IMR-90 (cell line): ENCODE results near the gene VCL. TPM values are rescaled to one million over a fixed set of nuclear protein-coding genes. Genes with fewer than 3 reads are reported as not detected.

Experiments
- ATAC-seq: fragments of 200-7000 bp; cut with Tn5 transposase; 2 replicates; pipeline ENCODE4 v1.9.1; 2020; ENCODE audit warnings: low read depth, mild to moderate bottlenecking, moderate library complexity
- BruUV-seq: library from RNA; stranded (reverse); fragments of 400-500 nt; replicated peaks from 2 replicates; lab custom pipeline; 2021; lab: Mats Ljungman, UMichigan
- CTCF ChIA-PET: fragments of 300-600 bp; formaldehyde crosslinking; extraction: SDS; loops from one replicate; lab custom pipeline; 2021; ENCODE audit warnings: antibody characterized with exemption; lab: Yijun Ruan, JAX
- POLR2A ChIA-PET: fragments of 300-600 bp; sonication (Branson Sonifier 250); formaldehyde crosslinking; loops from one replicate; lab custom pipeline; 2022; ENCODE audit warnings: antibody characterized with exemption; ENCODE audit not compliant: unreplicated experiment; lab: Charles Lee
- DNase-seq: peaks from one replicate; pipeline ENCODE4 v3.0.0; 2013
- H2AFZ ChIP-seq: replicated peaks from 2 replicates; pipeline ENCODE3; 2013; ENCODE audit warnings: low read length, mild to moderate bottlenecking; ENCODE audit not compliant: poor library complexity
- H2AK5ac ChIP-seq: 2 replicates; pipeline ENCODE4 v1.6.1; 2013; ENCODE audit warnings: low read depth, low read length, inconsistent platforms
- H2AK9ac ChIP-seq: replicated peaks from 2 replicates; pipeline ENCODE3; 2013; ENCODE audit warnings: mild to moderate bottlenecking, low read depth, low read length, moderate library complexity; ENCODE audit not compliant: poor library complexity
- H2BK120ac ChIP-seq: 2 replicates; pipeline ENCODE4 v1.6.1; 2013; ENCODE audit warnings: low read depth, low read length, inconsistent platforms
- H2BK15ac ChIP-seq: 3 replicates; pipeline ENCODE4 v1.6.1; 2013; ENCODE audit warnings: low read depth, low read length, inconsistent platforms
- H2BK20ac ChIP-seq: 2 replicates; pipeline ENCODE4 v1.6.1; 2013; ENCODE audit warnings: low read depth, mild to moderate bottlenecking, inconsistent platforms, low read length, moderate library complexity
- H2BK5ac ChIP-seq: 2 replicates; pipeline ENCODE4 v1.6.1; 2013; ENCODE audit warnings: mild to moderate bottlenecking, low read depth, low read length, inconsistent platforms; ENCODE audit not compliant: poor library complexity, severe bottlenecking
- H3K14ac ChIP-seq: replicated peaks from 2 replicates; pipeline ENCODE4 v1.6.1; 2013; ENCODE audit warnings: low read depth, low read length, inconsistent platforms
- H3K18ac ChIP-seq: 2 replicates; pipeline ENCODE4 v1.6.1; 2013; ENCODE audit warnings: low read depth, low read length, control low read depth
- H3K23ac ChIP-seq: 2 replicates; pipeline ENCODE4 v1.6.1; 2013; ENCODE audit warnings: low read depth, low read length, inconsistent platforms
- H3K27ac ChIP-seq: 2 replicates; pipeline ENCODE4 v1.5.1; 2013; ENCODE audit warnings: mild to moderate bottlenecking, control low read depth, low read length; ENCODE audit not compliant: insufficient read depth
- H3K27me3 ChIP-seq: 2 replicates; pipeline ENCODE4 v1.6.1; 2013; ENCODE audit warnings: low read length; ENCODE audit not compliant: control insufficient read depth, insufficient read depth
- H3K36me3 ChIP-seq: 2 replicates; pipeline ENCODE4 v1.6.1; 2013; ENCODE audit warnings: low read length, mixed read lengths; ENCODE audit not compliant: control insufficient read depth, insufficient read depth
- H3K4ac ChIP-seq: 2 replicates; pipeline ENCODE4 v1.6.1; 2013; ENCODE audit warnings: low read depth, low read length, inconsistent platforms
- H3K4me1 ChIP-seq: 2 replicates; pipeline ENCODE4 v1.6.1; 2013; ENCODE audit warnings: low read length, mixed read lengths; ENCODE audit not compliant: control insufficient read depth, insufficient read depth
- H3K4me2 ChIP-seq: 2 replicates; pipeline ENCODE4 v1.6.1; 2013; ENCODE audit warnings: low read depth, mild to moderate bottlenecking, control low read depth, low read length, moderate library complexity
- H3K4me3 ChIP-seq: 2 replicates; pipeline ENCODE4 v1.5.1; 2013; ENCODE audit warnings: low read depth, mild to moderate bottlenecking, control low read depth, low read length, moderate library complexity; ENCODE audit not compliant: insufficient read depth
- H3K56ac ChIP-seq: 2 replicates; pipeline ENCODE4 v1.6.1; 2013; ENCODE audit warnings: low read length, inconsistent platforms; ENCODE audit not compliant: insufficient read depth; ENCODE audit errors: extremely low read depth
- H3K79me1 ChIP-seq, 2 experiments: 2 replicates each; pipeline ENCODE4 v1.6.1; 2013; ENCODE audit warnings: low read length in 2 of 2, inconsistent platforms in 1 of 2, low read depth in 1 of 2
- H3K9ac ChIP-seq: 2 replicates; pipeline ENCODE4 v1.6.1; 2013; ENCODE audit warnings: low read depth, low read length, control low read depth
- H3K9me1 ChIP-seq: 2 replicates; pipeline ENCODE4 v1.6.1; 2013; ENCODE audit warnings: low read length, inconsistent platforms; ENCODE audit not compliant: insufficient read depth
- H3K9me3 ChIP-seq: 2 replicates; pipeline ENCODE4 v1.6.1; 2013; ENCODE audit warnings: low read length; ENCODE audit not compliant: control insufficient read depth, insufficient read depth
- H4K20me1 ChIP-seq: 2 replicates; pipeline ENCODE4 v1.6.1; 2013; ENCODE audit warnings: low read length, inconsistent platforms; ENCODE audit not compliant: insufficient read depth
- H4K5ac ChIP-seq: 2 replicates; pipeline ENCODE4 v1.6.1; 2013; ENCODE audit warnings: mild to moderate bottlenecking, low read depth, low read length, control low read depth
- H4K8ac ChIP-seq, 2 experiments: 2 replicates each; pipeline ENCODE4 v1.6.1; 2013; ENCODE audit warnings: low read depth in 2 of 2, low read length in 2 of 2, control low read depth in 1 of 2, inconsistent platforms in 1 of 2
- H4K91ac ChIP-seq: 2 replicates; pipeline ENCODE4 v1.6.1; 2013; ENCODE audit warnings: low read depth, low read length, inconsistent platforms; ENCODE audit not compliant: insufficient read depth
- BHLHE40 ChIP-seq: fragments of 150-350 bp; IDR thresholded peaks from 2 replicates; pipeline ENCODE4 v1.6.1; 2016; ENCODE audit warnings: mild to moderate bottlenecking, low read depth, low read length
- CEBPB ChIP-seq: IDR thresholded peaks from 2 replicates; pipeline ENCODE4 v1.6.1; 2012; ENCODE audit warnings: low read depth, low read length, improper control_type of control experiment
- CHD1 ChIP-seq: IDR thresholded peaks from 2 replicates; pipeline ENCODE4 v1.6.1; 2012; ENCODE audit warnings: low read depth, low read length, improper control_type of control experiment
- FOS ChIP-seq: fragments of 150-350 bp; IDR thresholded peaks from 2 replicates; pipeline ENCODE4 v1.6.1; 2016; ENCODE audit warnings: low read depth, low read length
- MAFK ChIP-seq: IDR thresholded peaks from 2 replicates; pipeline ENCODE4 v1.6.1; 2012; ENCODE audit warnings: low read depth, low read length, improper control_type of control experiment
- MXI1 ChIP-seq: IDR thresholded peaks from 2 replicates; pipeline ENCODE4 v1.6.1; 2012; ENCODE audit warnings: low read depth, mild to moderate bottlenecking, low read length, moderate library complexity, borderline replicate concordance
- NFE2L2 ChIP-seq: fragments of 150-350 bp; IDR thresholded peaks from 2 replicates; pipeline ENCODE4 v1.6.1; 2016; ENCODE audit warnings: low read depth, mild to moderate bottlenecking, low read length
- POLR2A ChIP-seq: IDR thresholded peaks from 2 replicates; pipeline ENCODE4 v1.6.1; 2012; ENCODE audit warnings: mild to moderate bottlenecking, low read depth, low read length
- RAD21 ChIP-seq: IDR thresholded peaks from 2 replicates; pipeline ENCODE4 v1.6.1; 2012; ENCODE audit warnings: low read length, improper control_type of control experiment
- RCOR1 ChIP-seq: IDR thresholded peaks from 2 replicates; pipeline ENCODE4 v1.6.1; 2012; ENCODE audit warnings: mild to moderate bottlenecking, low read length, improper control_type of control experiment; ENCODE audit not compliant: insufficient replicate concordance
- RFX5 ChIP-seq: IDR thresholded peaks from 2 replicates; pipeline ENCODE4 v1.8.0; 2012; ENCODE audit warnings: low read depth, mild to moderate bottlenecking, low read length, moderate library complexity
- SMC3 ChIP-seq: fragments of 150-350 bp; IDR thresholded peaks from 2 replicates; pipeline ENCODE4 v1.6.1; 2016; ENCODE audit warnings: low read depth, mild to moderate bottlenecking, antibody characterized with exemption, low read length, moderate library complexity
- WGBS, 2 experiments: methylation state at CpG; one replicate each; pipeline versions ENCODE4 v1.1.5 to v1.1.7; 2013; ENCODE audit warnings: missing lambda C conversion rate in 2 of 2; ENCODE audit not compliant: insufficient read length in 1 of 2; ENCODE audit errors: extremely low coverage in 2 of 2; 5-methylcytosine and 5-hydroxymethylcytosine counted together
- dilution Hi-C: fragments of 300-500 bp; cut with HindIII; formaldehyde crosslinking; loops from one replicate; pipeline ENCODE4 v1.14.3; 2018; ENCODE audit warnings: low sequenced_read_pairs; ENCODE audit not compliant: unreplicated experiment
- in situ Hi-C: fragments of 300-500 bp; cut with MboI; formaldehyde crosslinking; loops from 3 replicates; pipeline ENCODE4 v1.14.3; 2019; ENCODE audit warnings: low sequenced_read_pairs, inconsistent platforms, mixed read lengths
- intact Hi-C: fragments of 100-400 bp; cut with micrococcal nuclease; formaldehyde crosslinking; loops from 2 replicates; pipeline ENCODE4 v1.10.0; 2022
- polyA plus RNA-seq, 3 experiments: library from polyadenylated mRNA; depleted of rRNA; stranded (reverse); fragments of >200 nt; gene quantifications; 2 replicates each; pipeline ENCODE4 v1.2.3, GENCODE V29; 2012; ENCODE audit warnings: low replicate concordance in 1 of 3
- total RNA-seq: library from RNA; depleted of rRNA; stranded (reverse); fragments of >200 nt; gene quantifications from 2 replicates; pipeline ENCODE4 v1.2.3, GENCODE V29; 2012
- TF ChIP-seq, protein P1 (sequence below): fragments of 150-350 bp; IDR thresholded peaks from 2 replicates; pipeline ENCODE4 v1.6.1; 2017; ENCODE audit warnings: mild to moderate bottlenecking, antibody characterized with exemption, low read length, low read depth
- TF ChIP-seq, protein P2 (sequence below): fragments of 150-350 bp; IDR thresholded peaks from 2 replicates; pipeline ENCODE4 v1.6.1; 2016; ENCODE audit warnings: low read depth, mild to moderate bottlenecking, low read length, moderate library complexity, borderline replicate concordance
- TF ChIP-seq, protein P3 (sequence below): conservative IDR thresholded peaks from 2 replicates; pipeline ENCODE4 v1.5.1; 2012; ENCODE audit warnings: mild to moderate bottlenecking, low read depth, low read length, improper control_type of control experiment

Gene VCL
- total and polyA plus RNA-seq, 2 of the 4 experiments (the other 2 are of a cell fraction): 227 to 283 TPM

DNA sequence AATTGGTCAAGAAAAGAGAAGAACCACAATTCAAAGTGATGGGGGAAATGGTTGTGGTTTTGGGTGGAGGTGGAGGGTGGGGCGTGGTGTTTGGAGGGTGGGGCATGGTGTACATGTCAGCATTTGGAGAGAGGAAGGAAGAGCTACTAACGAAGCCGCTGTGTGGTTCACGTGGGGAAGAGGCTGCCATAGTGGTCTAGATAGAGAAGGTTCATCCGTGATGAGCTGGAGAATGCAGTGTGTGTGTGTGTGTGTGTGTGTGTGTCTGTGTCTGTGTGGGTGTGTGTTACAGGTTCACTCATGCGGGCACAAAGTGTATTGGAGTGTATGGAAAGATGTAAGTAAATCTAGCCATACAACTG lies 6.1 kb upstream of the VCL start:
- no peak overlapping the region for H2BK5ac ChIP-seq
- no peaks in the 10 kb centered on the region for H3K9me3 ChIP-seq
- peak overlapping the region; percentile 21 for H2AFZ ChIP-seq
- H3K4me2 ChIP-seq: no peak overlapping the region
- H3K4ac ChIP-seq: no peak overlapping the region
- no peak overlapping the region for H3K56ac ChIP-seq
- no peak overlapping the region for H3K4me3 ChIP-seq
- H2AK5ac ChIP-seq: peak overlapping the region; percentile 89; the same call in 1 of the 2 replicates
- H3K27me3 ChIP-seq: no peaks in the 10 kb centered on the region
- ATAC-seq (no peak), DNase-seq (no peak)
- TF ChIP-seq FOS: no peak
- TF ChIP-seq BHLHE40: no peak
- TF ChIP-seq MXI1: no peak
- TF ChIP-seq MAFK: no peak
- no peak for TF ChIP-seq RAD21
- no peak for TF ChIP-seq CHD1
- no peak for TF ChIP-seq CEBPB
- TF ChIP-seq, protein P1, sequence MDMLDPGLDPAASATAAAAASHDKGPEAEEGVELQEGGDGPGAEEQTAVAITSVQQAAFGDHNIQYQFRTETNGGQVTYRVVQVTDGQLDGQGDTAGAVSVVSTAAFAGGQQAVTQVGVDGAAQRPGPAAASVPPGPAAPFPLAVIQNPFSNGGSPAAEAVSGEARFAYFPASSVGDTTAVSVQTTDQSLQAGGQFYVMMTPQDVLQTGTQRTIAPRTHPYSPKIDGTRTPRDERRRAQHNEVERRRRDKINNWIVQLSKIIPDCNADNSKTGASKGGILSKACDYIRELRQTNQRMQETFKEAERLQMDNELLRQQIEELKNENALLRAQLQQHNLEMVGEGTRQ: no peak
- TF ChIP-seq, protein P2, sequence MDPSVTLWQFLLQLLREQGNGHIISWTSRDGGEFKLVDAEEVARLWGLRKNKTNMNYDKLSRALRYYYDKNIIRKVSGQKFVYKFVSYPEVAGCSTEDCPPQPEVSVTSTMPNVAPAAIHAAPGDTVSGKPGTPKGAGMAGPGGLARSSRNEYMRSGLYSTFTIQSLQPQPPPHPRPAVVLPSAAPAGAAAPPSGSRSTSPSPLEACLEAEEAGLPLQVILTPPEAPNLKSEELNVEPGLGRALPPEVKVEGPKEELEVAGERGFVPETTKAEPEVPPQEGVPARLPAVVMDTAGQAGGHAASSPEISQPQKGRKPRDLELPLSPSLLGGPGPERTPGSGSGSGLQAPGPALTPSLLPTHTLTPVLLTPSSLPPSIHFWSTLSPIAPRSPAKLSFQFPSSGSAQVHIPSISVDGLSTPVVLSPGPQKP: no peak
- no peak for TF ChIP-seq RCOR1
- TF ChIP-seq, protein P3, sequence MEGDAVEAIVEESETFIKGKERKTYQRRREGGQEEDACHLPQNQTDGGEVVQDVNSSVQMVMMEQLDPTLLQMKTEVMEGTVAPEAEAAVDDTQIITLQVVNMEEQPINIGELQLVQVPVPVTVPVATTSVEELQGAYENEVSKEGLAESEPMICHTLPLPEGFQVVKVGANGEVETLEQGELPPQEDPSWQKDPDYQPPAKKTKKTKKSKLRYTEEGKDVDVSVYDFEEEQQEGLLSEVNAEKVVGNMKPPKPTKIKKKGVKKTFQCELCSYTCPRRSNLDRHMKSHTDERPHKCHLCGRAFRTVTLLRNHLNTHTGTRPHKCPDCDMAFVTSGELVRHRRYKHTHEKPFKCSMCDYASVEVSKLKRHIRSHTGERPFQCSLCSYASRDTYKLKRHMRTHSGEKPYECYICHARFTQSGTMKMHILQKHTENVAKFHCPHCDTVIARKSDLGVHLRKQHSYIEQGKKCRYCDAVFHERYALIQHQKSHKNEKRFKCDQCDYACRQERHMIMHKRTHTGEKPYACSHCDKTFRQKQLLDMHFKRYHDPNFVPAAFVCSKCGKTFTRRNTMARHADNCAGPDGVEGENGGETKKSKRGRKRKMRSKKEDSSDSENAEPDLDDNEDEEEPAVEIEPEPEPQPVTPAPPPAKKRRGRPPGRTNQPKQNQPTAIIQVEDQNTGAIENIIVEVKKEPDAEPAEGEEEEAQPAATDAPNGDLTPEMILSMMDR: no peak
- TF ChIP-seq POLR2A: no peak
- TF ChIP-seq RFX5: no peak
- TF ChIP-seq NFE2L2: no peak
- TF ChIP-seq SMC3: no peak
- intact Hi-C loops: loop anchor here (5.0 kb wide), 1 partner anchor 35 kb away; no protein-coding TSS in a partner anchor
- dilution Hi-C loops: no loop called here
- no peak overlapping the region; the same call in 2 of the 3 replicates for H2BK15ac ChIP-seq
- no peak overlapping the region for H2AK9ac ChIP-seq
- H3K9me1 ChIP-seq: 0 out of 2 replicates have a peak, but pooled peaks cover 3% of the 10 kb centered on the region
- 0 out of 4 replicates have a peak, but pooled peaks cover 0 to under 1% of the 10 kb centered on the region in 2 experiments for H3K79me1 ChIP-seq
- peak overlapping the region; percentile 35 for H3K14ac ChIP-seq
- H4K20me1 ChIP-seq: no peaks in the 10 kb centered on the region
- no peak overlapping the region for H2BK20ac ChIP-seq
- no peak overlapping the region for H3K18ac ChIP-seq
- BruUV-seq: no TSS peak
- no peak overlapping the region for H4K8ac ChIP-seq
- WGBS, 2 experiments: 90 to 100% methylated on average over 1 to 2 of the region's 6 CpGs
- H4K91ac ChIP-seq: no peak overlapping the region
- H3K4me1 ChIP-seq: peaks cover 4% of the 10 kb centered on the region; the same call in 1 of the 2 replicates
- H3K23ac ChIP-seq: no peak overlapping the region
- H2BK120ac ChIP-seq: no peak overlapping the region
- H4K5ac ChIP-seq: no peak overlapping the region
- H3K36me3 ChIP-seq: no peaks in the 10 kb centered on the region
- in situ Hi-C loops: no loop called here
- H3K9ac ChIP-seq: no peak overlapping the region
- POLR2A ChIA-PET: no interaction called here
- no peak overlapping the region for H3K27ac ChIP-seq
- CTCF ChIA-PET: interaction anchor here (0.8 kb wide), 1 partner anchor 48 kb away, joined by 4 read pairs; no protein-coding TSS in a partner anchor
